ENCODE results near the gene NOC4L. TPM values are rescaled to one million over a fixed set of nuclear protein-coding genes. Genes with fewer than 3 reads are reported as not detected.
A peak's percentile ranks its signal among the peaks of the same experiment; 100 is the strongest.

NOC4L gene
- total RNA-seq, 2 donors from 2014 or later: 10.9 to 18.1 TPM

DNA sequence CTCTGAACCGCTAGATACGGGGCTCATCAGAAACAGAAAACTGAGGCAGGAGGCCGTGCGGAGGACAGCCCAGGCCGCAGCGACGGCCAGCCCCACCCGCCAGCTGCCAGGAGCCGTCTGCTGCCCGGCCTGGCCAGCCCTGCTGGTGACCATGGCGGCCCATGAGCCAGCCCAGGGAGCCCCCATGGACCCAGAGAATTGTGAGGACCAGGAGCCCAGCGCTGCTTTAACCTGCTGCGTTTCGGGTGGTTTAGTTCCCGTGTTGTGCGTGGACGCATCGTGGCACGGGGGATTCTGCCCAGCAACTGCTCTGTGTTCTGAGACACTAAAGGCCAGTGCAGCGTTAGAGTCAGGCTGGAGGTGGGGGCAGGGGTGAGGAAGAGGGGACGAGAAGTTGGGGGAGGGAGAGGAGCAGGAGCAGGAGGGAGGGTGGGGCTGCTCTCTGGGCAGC lies 44.2 kb downstream of the NOC4L start:
- DNase-seq: no peak
- intact Hi-C loops (cut with DNase I): no loop called here

DNA sequence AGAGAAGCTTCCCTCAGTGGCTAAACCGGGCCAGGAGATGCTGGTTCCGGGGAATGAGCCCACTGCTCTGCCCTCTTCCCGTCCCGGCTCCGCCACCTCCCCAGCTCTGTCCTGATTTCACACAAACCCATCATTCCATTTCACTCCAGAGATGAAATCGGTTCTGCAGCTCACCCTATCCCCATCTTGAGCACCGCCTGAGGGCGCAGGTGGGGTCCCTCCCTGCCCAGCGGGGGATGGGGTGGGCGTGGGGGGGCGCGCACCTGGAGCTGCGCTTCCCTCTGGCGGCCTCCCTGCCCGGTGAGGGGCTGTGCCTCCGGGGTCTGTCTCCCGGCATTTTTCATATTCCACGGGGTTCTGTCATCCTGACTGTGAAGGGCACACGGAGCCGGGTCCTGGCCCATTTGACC lies 44.7 kb downstream of the NOC4L start:
- WGBS, 2 donors: 15 to 54% methylated on average over 5 to 20 of the region's 20 CpGs
- no peaks in the 10 kb centered on the region for H3K36me3 ChIP-seq (replicated peaks in 1 of 2; ENCODE audit: insufficient read depth in 1 of 2, low read depth in 2 of 2)
- H3K9me3 ChIP-seq: peaks cover 0 to 5% (median 0%) of the 10 kb centered on the region in 3 donors
- no peak for DNase-seq
- H3K4me1 ChIP-seq: peaks cover 17% of the 10 kb centered on the region
- H3K27me3 ChIP-seq: no peaks in the 10 kb centered on the region
- TF ChIP-seq POLR2A (IDR thresholded peaks at IDR 0.05): no peak
- TF ChIP-seq, protein P1, sequence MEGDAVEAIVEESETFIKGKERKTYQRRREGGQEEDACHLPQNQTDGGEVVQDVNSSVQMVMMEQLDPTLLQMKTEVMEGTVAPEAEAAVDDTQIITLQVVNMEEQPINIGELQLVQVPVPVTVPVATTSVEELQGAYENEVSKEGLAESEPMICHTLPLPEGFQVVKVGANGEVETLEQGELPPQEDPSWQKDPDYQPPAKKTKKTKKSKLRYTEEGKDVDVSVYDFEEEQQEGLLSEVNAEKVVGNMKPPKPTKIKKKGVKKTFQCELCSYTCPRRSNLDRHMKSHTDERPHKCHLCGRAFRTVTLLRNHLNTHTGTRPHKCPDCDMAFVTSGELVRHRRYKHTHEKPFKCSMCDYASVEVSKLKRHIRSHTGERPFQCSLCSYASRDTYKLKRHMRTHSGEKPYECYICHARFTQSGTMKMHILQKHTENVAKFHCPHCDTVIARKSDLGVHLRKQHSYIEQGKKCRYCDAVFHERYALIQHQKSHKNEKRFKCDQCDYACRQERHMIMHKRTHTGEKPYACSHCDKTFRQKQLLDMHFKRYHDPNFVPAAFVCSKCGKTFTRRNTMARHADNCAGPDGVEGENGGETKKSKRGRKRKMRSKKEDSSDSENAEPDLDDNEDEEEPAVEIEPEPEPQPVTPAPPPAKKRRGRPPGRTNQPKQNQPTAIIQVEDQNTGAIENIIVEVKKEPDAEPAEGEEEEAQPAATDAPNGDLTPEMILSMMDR (IDR thresholded peaks at IDR 0.05): no peak
- H3K4me3 ChIP-seq: no peak overlapping the region
- intact Hi-C loops (cut with DNase I): no loop called here
- no peak for ATAC-seq
- H3K27ac ChIP-seq: peak overlapping the region in 2 of 4 donors; percentile 40 to 68

More for the DNA sequence above, 44.2 kb downstream of the NOC4L start:
- ATAC-seq: no peak
- Histone ChIP-seq H3K4me3 (no peak overlapping the region), H3K4me1 (peaks cover 17% of the 10 kb centered on the region), H3K36me3 (replicated peaks in 1 of 2; ENCODE audit: insufficient read depth in 1 of 2, low read depth in 2 of 2) (no peaks in the 10 kb centered on the region), H3K27ac (no peak overlapping the region), H3K27me3 (no peaks in the 10 kb centered on the region), H3K9me3 (peaks cover 0 to under 1% (median 0%) of the 10 kb centered on the region in 3 donors)
- 25 to 79% methylated on average over 2 to 21 of the region's 21 CpGs for WGBS, 2 donors
- TF ChIP-seq, protein P1 (IDR thresholded peaks at IDR 0.05): no peak
- TF ChIP-seq POLR2A (IDR thresholded peaks at IDR 0.05): no peak

DNA sequence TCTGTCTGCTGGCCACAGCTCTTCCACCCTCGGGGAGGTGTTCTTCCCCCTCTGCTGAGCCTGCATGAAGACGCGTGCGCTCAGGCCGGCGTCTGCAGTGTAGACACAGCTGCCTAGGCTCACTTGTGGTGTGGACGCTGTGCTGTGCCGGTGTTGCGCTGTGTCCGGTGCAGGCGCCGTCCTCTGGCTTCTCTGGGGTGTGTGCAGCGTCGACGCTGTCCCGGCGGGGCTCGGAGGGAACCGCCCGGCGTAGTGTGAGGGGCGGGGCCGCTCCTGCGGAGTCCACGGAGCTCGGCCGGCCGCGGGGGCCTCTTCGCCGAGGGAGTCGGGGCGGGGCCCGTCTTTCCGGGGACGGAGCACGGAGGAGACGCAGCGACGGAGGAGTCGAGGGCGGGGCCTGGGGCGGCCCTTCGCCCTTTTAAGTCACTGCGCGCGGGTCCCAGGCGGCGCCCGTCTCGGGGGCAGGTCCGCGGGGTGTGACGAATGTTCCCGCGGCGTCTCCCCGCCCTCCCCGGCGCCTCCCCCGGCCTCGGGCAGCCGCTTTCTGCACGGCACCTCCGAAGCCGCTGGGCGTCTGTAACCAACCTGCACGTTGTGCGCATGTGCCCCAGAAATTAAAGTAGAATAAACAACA lies 45.2 kb downstream of the NOC4L start:
- Histone ChIP-seq H3K27me3 (no peaks in the 10 kb centered on the region), H3K4me1 (peaks cover 17% of the 10 kb centered on the region), H3K36me3 (replicated peaks in 1 of 2; ENCODE audit: insufficient read depth in 1 of 2, low read depth in 2 of 2) (no peaks in the 10 kb centered on the region), H3K9me3 (peaks cover 0 to 11% (median 0%) of the 10 kb centered on the region in 3 donors), H3K4me3 (peak overlapping the region; percentile 22 to 38), H3K27ac (peak overlapping the region in 2 of 4 donors; percentile 40 to 68)
- ATAC-seq (peak; percentile 78), DNase-seq (peak; percentile 65 to 89 (median 84))
- WGBS, 2 donors: 0 to 1% methylated on average over 21 to 65 of the region's 69 CpGs
- TF ChIP-seq, protein P1 (IDR thresholded peaks at IDR 0.05): peak in 1 of 7 experiments; percentile 6
- TF ChIP-seq POLR2A (IDR thresholded peaks at IDR 0.05): no peak
- intact Hi-C loops (cut with DNase I): no loop called here

DNA sequence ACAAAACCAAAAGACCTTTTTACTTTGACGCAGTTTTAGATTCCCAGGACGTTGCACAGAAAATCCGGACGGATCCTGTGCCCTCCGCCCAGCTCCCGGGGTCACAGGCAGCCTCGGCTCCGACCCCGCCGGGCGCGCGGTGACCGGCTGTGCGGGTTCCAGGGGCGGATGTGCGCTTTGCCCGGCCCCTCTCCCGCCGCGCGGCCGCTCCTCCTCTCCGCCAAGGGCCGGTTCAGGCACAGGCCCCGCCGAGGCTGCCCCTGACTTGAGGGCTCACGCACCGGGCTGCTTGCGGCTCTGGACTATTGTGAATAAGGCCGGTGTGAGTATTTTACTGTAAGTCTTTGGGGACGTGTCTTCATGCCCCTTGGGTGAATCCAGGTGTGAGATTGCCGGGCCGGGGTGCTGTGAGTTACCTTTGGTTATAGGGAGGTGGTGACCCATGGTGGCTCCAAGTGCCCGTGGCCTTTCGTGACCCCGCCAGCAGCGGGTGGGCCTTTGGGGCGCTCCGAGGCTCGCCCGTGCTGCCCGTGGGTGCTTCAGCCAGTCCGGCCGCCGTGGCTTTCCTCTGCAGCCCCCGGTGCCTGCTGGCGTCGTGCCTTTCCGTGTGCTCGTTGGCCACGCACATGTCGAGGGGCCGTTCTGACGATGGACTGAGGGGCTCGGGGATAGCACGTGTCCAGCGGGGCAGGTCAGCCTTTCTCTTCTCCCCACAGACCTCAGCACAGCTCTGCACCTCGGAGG lies 45.9 kb downstream of the NOC4L start:
- H3K27me3 ChIP-seq: no peaks in the 10 kb centered on the region
- WGBS, 2 donors: 37 to 80% methylated on average over 28 to 59 of the region's 59 CpGs
- peak overlapping the region in 1 of 2 donors; percentile 38 for H3K4me3 ChIP-seq
- intact Hi-C loops (cut with DNase I): no loop called here
- TF ChIP-seq, protein P1 (IDR thresholded peaks at IDR 0.05): no peak
- no peak for TF ChIP-seq POLR2A (IDR thresholded peaks at IDR 0.05)
- H3K9me3 ChIP-seq: peaks cover 0 to 13% (median 0%) of the 10 kb centered on the region in 3 donors
- peaks cover 17% of the 10 kb centered on the region for H3K4me1 ChIP-seq
- DNase-seq (no peak), ATAC-seq (peak; percentile 18)
- H3K27ac ChIP-seq: peak overlapping the region in 3 of 4 donors; percentile 20 to 68 (median 40)
- no peaks in the 10 kb centered on the region for H3K36me3 ChIP-seq (replicated peaks in 1 of 2; ENCODE audit: insufficient read depth in 1 of 2, low read depth in 2 of 2)

Measured in body of pancreas (tissue), 4 donors.